GM19043 (cell line): ENCODE results near the gene NGEF.

Experiments used
- ATAC-seq: cut with Tn5 transposase; IDR thresholded peaks from one replicate; pipeline ENCODE4 v1.9.1; 2021; ENCODE audit warnings: low read depth; ENCODE audit not compliant: unreplicated experiment

NGEF gene

GRCh38 chr2:232973796-232974195 is 39.3 kb downstream of the NGEF start:
- no peak for ATAC-seq

- no peak for ATAC-seq
Observed at GRCh38 chr2:232973011-232973735, 39.9 kb downstream of the NGEF start.

GRCh38 chr2:232971744-232972143 is 41.3 kb downstream of the NGEF start:
- ATAC-seq: no peak

- ATAC-seq: no peak
Observed at GRCh38 chr2:232970051-232970450, 43.0 kb downstream of the NGEF start.

GRCh38 chr2:232967474-232967873 is 45.6 kb downstream of the NGEF start:
- no peak for ATAC-seq

- ATAC-seq: no peak
Observed at GRCh38 chr2:232966122-232966521, 46.9 kb downstream of the NGEF start.

GRCh38 chr2:232963913-232964312 is 49.1 kb downstream of the NGEF start:
- no peak for ATAC-seq

GRCh38 chr2:232960862-232961261 is 52.2 kb downstream of the NGEF start:
- ATAC-seq: no peak

GRCh38 chr2:232959139-232959538 is 53.9 kb downstream of the NGEF start:
- ATAC-seq: no peak

- no peak for ATAC-seq
Observed at GRCh38 chr2:232957657-232958090, 55.4 kb downstream of the NGEF start.

- no peak for ATAC-seq
Observed at GRCh38 chr2:232955856-232956255, 57.2 kb downstream of the NGEF start.

GRCh38 chr2:232954691-232955090 is 58.4 kb downstream of the NGEF start:
- ATAC-seq: no peak

- ATAC-seq: no peak
Observed at GRCh38 chr2:232951891-232952290, 61.2 kb downstream of the NGEF start.

- no peak for ATAC-seq
Observed at GRCh38 chr2:232951181-232951580, 61.9 kb downstream of the NGEF start.

GRCh38 chr2:232950751-232951150 is 62.3 kb downstream of the NGEF start:
- no peak for ATAC-seq

GRCh38 chr2:232949016-232949415 is 64.0 kb downstream of the NGEF start:
- no peak for ATAC-seq

GRCh38 chr2:232942831-232943230 is 70.2 kb downstream of the NGEF start:
- no peak for ATAC-seq

GRCh38 chr2:232941912-232942594 is 71.0 kb downstream of the NGEF start:
- no peak for ATAC-seq

- no peak for ATAC-seq
Observed at GRCh38 chr2:232941400-232941799, 71.7 kb downstream of the NGEF start.

GRCh38 chr2:232940724-232941123 is 72.3 kb downstream of the NGEF start:
- no peak for ATAC-seq

GRCh38 chr2:232937278-232937906 is 75.7 kb downstream of the NGEF start:
- no peak for ATAC-seq

- ATAC-seq: no peak
Observed at GRCh38 chr2:232931636-232932035, 81.4 kb downstream of the NGEF start.
